Stimulated activated naive CD4-positive, alpha-beta T cell (primary cell): ENCODE results near the gene SLC25A21.

Experiments
- DNase-seq, 6 experiments: peaks; one replicate each; lab custom pipeline; 2025; lab: John Stamatoyannopoulos, UW

The SLC25A21 gene

GRCh38 chr14:37143475-37143874, 28.9 kb downstream of the SLC25A21 start:
- no peak for DNase-seq

GRCh38 chr14:37142835-37143401, 29.5 kb downstream of the SLC25A21 start:
- DNase-seq, result no peak

DNA sequence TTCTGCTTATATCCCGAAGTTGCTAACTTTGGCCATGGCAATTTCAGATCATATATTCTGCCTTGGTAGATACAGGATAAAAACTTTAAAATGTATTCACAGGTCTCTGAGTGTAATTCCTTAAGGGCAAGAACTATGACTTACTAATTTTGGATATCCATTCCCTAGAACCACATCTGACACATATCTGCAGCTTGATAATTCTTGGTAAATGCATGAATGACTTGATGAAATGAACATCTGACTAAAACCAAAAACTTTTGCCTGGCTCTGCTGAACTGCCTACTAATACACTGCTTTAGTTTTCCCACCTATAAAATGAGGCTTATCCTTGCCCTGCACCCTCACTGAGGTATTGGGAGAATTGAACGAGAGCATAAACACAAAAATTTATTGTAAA, 32.2 kb downstream of the SLC25A21 start:
- DNase-seq, result no peak

GRCh38 chr14:37139710-37140109, 32.7 kb downstream of the SLC25A21 start:
- DNase-seq, result no peak

DNA sequence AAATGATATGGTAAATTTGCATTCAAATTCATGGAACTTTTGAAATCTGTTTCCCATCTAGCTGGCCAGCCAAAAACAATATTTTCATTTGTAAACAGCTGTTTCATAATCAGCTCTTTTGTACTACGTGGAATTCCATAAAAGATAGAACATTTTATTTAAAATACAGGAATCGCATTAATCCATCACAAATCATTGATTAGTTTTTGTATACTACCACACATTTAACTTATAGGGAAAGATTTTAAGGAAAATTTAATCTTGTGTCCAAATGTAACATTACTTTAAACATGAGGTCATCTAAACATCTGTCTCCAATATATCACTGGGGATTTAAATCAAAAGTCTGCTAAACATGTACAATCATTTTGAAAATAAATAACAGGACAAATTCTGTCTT, 33.5 kb downstream of the SLC25A21 start:
- DNase-seq, result no peak

DNA sequence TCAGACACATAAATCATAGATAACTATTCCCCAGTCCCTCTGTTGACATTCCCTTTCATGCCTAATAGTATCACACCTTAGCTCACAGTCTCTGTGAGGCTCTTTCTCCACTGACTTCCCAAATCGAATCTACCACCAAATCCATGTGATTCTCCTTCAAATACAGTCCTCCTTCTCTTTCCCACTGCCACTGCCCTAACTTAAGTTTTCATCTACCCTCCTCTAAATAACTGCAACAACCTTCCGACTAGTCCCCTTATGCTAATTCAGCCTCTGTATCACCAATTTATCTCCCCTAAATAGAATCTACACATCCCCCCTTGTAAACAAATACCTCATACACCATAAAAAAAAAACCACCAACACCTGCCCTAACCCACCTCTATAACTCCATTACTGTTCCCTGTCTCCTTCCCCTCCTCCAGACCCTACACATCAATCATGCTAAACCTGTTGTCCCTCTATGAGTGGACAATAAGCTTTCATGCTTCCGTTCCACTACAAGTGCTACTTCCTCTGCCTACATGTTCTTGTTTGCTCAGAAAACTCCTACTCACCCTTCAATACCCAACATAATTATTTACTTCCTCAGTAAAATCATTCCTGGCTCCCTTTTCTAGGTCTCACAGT, 39.0 kb downstream of the SLC25A21 start:
- DNase-seq, result no peak

DNA sequence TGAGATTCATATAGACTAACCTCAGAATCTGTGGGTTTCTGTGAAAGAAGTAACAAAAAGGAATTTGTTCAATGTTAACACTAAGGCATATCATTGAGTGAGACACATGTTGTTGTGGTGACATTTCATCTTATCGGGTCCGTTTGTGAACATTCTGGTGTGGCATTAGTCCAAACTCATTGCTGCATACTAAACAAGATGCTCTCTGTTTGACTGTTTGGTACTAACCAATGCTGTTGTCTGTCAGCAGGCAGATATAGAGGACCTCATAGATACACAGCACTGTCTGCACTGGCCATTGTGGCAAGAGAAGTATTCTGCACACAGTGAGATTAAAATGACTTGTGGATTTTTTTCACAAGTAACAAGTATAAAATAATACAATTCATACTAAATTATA, 41.2 kb downstream of the SLC25A21 start:
- no peak for DNase-seq

DNA sequence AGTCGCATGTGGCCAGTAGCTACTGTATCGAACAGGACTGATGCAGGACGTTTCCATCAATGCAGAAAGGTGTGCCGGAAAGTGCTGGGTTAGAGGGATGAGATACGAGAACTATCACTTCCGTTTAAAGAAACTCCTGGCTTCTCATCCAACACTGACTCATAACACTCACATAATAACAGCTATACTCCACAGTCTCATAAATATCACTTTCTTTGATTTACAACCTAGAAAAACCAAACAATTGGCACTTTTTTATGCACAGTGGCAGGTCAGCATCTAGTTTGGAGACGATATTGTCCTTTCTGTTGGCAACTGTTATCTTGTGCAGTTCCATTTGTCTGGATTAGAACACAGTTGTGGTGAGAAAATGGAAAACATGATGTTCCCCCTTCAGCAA, 43.4 kb downstream of the SLC25A21 start:
- DNase-seq, result no peak

DNA sequence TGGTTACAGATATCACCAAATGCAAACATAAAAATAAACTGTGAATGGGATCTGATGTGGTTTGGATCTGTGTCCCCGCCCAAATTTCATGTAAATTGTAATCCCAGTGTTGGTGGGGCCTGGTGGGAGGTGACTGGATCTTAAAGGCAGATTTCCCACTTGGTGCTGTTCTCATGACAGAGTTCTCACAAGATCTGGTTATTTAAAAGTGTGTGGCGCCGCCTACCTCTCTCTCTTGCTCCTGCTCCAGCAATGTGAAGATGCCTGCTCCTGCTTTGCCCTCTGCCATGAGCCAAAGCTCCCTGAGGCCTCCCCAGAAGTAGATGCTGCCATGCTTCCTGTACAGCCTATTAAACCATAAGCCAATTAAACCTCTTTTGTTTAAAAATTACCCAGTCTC, 47.8 kb downstream of the SLC25A21 start:
- no peak for DNase-seq

GRCh38 chr14:37122919-37123639, 49.3 kb downstream of the SLC25A21 start:
- DNase-seq, result no peak

DNA sequence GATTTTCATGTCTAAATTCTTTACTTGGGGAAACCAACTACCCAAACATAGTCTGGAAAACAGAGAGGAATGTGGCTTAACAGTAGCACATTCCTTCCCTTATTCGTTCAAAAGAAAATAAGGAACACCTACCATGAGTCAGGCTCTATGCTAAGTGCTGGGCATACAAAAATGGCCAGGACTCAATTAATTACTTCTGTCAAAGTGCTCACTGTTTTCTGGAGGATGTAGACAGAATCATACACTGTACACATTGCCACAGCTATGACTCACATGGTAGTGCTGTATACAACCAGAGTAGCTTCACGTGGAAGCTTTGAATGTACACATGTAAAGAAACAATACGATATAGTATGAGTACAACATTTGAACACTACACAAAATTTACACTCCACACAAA, 50.1 kb downstream of the SLC25A21 start:
- no peak for DNase-seq

DNA sequence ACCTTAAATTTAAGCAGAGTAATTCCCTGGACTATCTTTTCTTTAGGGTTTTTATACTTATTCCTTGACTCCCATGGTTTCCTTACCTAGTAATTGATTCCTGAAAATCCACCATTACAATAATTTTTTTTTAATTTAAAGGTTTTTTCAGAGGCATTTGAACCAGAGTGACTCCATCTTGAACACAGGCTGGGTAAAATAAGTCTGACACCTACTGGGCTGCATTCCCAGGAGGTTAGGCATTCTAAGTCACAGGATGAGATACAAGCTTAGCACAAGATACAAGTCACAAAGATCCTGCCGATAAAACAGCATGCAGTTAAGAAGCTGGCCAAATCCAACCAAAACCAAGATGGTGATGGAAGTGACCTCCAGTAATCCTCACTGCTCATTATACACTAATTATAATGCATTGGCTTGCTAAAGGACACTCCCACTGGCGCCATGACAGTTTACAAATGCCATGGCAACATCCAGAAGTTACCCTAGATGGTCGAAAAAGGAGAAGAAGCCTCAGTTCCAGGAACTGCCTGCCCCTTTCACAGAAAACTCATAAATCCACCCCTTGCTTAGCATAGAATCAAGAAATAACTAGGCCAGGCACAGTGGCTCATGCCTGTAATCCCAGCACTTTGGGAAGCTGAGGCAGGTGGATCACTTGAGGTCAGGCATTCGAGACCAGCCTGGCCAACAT, 53.6 kb downstream of the SLC25A21 start:
- no peak for DNase-seq

DNA sequence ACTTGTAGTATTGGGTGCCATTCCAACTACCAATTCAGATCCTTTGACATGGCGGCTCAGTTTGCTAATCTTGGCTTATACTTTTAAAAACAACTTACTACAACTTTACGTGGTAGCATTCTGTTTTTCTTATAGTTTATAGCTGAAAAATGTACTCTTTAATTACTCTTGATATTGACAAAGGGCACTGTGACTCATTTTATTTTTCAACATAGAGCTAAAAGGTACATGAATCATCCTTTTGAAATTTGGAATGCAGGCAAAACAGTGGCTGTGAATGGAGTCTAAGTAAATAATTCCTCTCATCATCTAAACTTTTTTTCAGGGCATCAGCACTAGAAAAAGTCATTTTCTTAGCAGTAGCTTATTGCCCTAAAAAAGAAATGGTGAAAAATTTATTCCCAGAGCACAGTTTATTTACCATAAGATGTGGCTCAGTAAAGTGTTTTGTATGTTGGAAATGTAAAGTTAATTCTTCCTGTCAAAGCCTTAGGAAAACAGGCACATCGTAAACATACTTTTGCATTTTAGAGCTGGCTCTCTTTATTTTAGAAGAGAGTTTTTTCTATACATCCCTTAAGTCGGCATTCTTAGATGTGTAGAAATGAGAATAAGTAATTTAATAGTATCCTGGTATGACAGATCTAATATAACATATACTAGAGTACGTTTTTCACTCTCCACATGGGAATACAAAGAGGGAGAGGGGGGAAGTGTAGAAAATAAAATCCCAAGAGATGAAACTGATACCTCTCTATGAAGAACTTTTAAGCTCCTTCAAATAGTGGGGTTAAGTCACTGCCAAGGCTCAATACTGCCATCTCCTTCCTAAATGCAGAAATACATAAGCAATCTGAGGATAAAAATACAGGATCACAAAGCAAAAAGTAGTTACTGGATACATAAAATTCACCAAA, 55.2 kb downstream of the SLC25A21 start:
- DNase-seq, result no peak

DNA sequence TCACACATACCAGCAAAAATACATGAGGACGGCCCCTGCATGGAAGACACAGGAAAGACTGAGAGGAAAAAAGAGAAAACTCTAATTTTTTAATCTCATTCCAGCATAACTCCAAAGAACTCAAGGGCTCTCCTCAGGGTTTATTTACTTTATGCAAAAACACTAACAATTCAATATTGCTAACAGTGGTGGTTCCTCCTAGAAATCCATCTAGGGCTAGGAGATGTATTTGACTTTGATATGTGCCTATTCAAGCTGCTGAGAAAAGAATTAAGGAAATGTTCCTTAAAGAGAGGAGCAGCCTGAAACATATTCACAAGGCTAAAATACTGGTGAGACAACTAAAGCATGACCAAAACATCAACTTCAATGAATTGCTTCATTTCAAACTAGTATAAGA, 57.0 kb downstream of the SLC25A21 start:
- DNase-seq, result no peak

GRCh38 chr14:37114559-37114958, 57.8 kb downstream of the SLC25A21 start:
- no peak for DNase-seq

- DNase-seq, result no peak
Measured at GRCh38 chr14:37114002-37114401, 58.4 kb downstream of the SLC25A21 start.

GRCh38 chr14:37098132-37098531, 74.3 kb downstream of the SLC25A21 start:
- no peak for DNase-seq

- no peak for DNase-seq
Measured at GRCh38 chr14:37094502-37094901, 77.9 kb downstream of the SLC25A21 start.

GRCh38 chr14:37093364-37093763, 79.0 kb downstream of the SLC25A21 start:
- DNase-seq, result no peak

GRCh38 chr14:37091651-37092050, 80.8 kb downstream of the SLC25A21 start:
- DNase-seq, result no peak

DNA sequence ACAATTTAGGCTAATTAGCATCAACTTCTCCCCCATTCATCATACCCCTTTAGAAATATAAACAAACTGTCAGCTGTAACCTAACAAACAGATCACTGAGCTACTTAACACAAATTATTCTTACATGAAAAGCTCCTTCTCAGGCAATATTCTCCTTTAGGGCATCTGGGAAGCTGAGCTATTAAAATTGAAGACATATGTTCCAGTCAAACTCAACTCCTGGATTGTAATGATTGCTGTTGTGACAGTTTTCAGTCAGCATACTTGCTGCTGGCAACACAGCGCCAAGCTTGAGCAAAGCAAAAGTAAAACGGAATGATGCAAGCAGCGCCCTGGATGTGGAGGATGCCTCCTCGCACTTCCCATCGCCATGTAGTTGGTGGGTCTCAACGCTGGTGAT, 82.4 kb downstream of the SLC25A21 start:
- DNase-seq, result no peak

- no peak for DNase-seq
Measured at GRCh38 chr14:37089410-37089809, 83.0 kb downstream of the SLC25A21 start.
